AML-193 (cell line): ENCODE results near the gene SPATA33.

ENCODE experiments used
- DNase-seq, 2 experiments: peaks; one replicate each; lab custom pipeline; 2025; lab: John Stamatoyannopoulos, UW

Gene SPATA33

GRCh38 chr16:89709716-89710432, 52.2 kb downstream of the SPATA33 start:
- no peak for DNase-seq

- no peak for DNase-seq
These were observed 53.3 kb downstream of the SPATA33 start for GRCh38 chr16:89710709-89711564.

GRCh38 chr16:89711601-89712273, 54.1 kb downstream of the SPATA33 start:
- DNase-seq, result peak; percentile 21 to 30

GRCh38 chr16:89712274-89712781, 54.7 kb downstream of the SPATA33 start:
- no peak for DNase-seq

- DNase-seq, result no peak
These were observed 58.9 kb downstream of the SPATA33 start for GRCh38 chr16:89716493-89716892.

GRCh38 chr16:89716916-89717687, 59.5 kb downstream of the SPATA33 start:
- no peak for DNase-seq

- no peak for DNase-seq
These were observed 60.3 kb downstream of the SPATA33 start for GRCh38 chr16:89717688-89718505.
